Thyroid gland (tissue), 4 donors: ENCODE results near the gene NUPR1. TPM values are rescaled to one million over a fixed set of nuclear protein-coding genes. Genes with fewer than 3 reads are reported as not detected.
"Not testable (repeated sequence)": the region's sequence is repeated elsewhere in the genome, so short reads cannot be mapped to it uniquely, and the experiment has no call there.

Source experiments
- DNase-seq, 2 donors: peaks; one replicate each; pipeline ENCODE4 v3.0.0-alpha.2; 2019
- H3K27ac ChIP-seq, 3 donors: fragments of 200-600 bp; sonication (generic); 1 replicate in 2 of 3; 2 replicates in 1 of 3; pipeline ENCODE4 v1.5.1; 2016 to 2019; ENCODE audit warnings: mild to moderate bottlenecking in 1 of 3, moderate library complexity in 1 of 3
- H3K27me3 ChIP-seq: fragments of 200-600 bp; sonication (generic); one replicate; pipeline ENCODE4 v1.5.1; 2019
- H3K36me3 ChIP-seq, 2 donors: fragments of 200-600 bp; sonication (generic); one replicate each; pipeline ENCODE4 v1.5.1; 2016 to 2019
- H3K4me1 ChIP-seq, 2 donors: fragments of 200-600 bp; sonication (generic); one replicate each; pipeline ENCODE4 v1.5.1; 2017 to 2019
- H3K4me3 ChIP-seq, 3 donors: fragments of 200-600 bp; sonication (generic); replicated peaks in 1 of 3; 1 replicate in 2 of 3; 2 replicates in 1 of 3; pipeline ENCODE4 v1.5.1; 2016; ENCODE audit warnings: mild to moderate bottlenecking in 1 of 3
- H3K9me3 ChIP-seq: fragments of 200-600 bp; sonication (generic); one replicate; pipeline ENCODE4 v1.5.1; 2017
- POLR2A ChIP-seq, 2 donors: fragments of 450-650 bp; IDR thresholded peaks; one replicate each; pipeline ENCODE4 v1.6.1; 2017; ENCODE audit warnings: antibody characterized with exemption in 2 of 2, mild to moderate bottlenecking in 2 of 2, moderate library complexity in 1 of 2
- WGBS, 2 donors: methylation state at CpG; one replicate each; pipeline ENCODE4 v1.1.5; 2017; 5-methylcytosine and 5-hydroxymethylcytosine counted together
- intact Hi-C: fragments of 100-400 bp; cut with DNase I; formaldehyde crosslinking; loops from one replicate; pipeline ENCODE4 v1.15.1; 2023
- total RNA-seq, 4 donors: library from RNA; depleted of rRNA; stranded (reverse); fragments of >200 nt; gene quantifications; one replicate each; pipeline ENCODE4 v1.2.3, GENCODE V29; 2016
- TF ChIP-seq, protein P1 (sequence below), 6 experiments: fragments of 200-600 bp in 3 of 6; fragments of 450-650 bp in 3 of 6; sonication (generic) in 3 of 6; IDR thresholded peaks; one replicate each; pipeline ENCODE4 v1.5.1; 2016 to 2019; ENCODE audit warnings: antibody characterized with exemption in 6 of 6, mild to moderate bottlenecking in 2 of 6, inconsistent platforms in 1 of 6, moderate library complexity in 1 of 6

NUPR1 gene
- total RNA-seq, 4 donors from 2014 or later = 53.3 to 1,103 (median 535) TPM

DNA sequence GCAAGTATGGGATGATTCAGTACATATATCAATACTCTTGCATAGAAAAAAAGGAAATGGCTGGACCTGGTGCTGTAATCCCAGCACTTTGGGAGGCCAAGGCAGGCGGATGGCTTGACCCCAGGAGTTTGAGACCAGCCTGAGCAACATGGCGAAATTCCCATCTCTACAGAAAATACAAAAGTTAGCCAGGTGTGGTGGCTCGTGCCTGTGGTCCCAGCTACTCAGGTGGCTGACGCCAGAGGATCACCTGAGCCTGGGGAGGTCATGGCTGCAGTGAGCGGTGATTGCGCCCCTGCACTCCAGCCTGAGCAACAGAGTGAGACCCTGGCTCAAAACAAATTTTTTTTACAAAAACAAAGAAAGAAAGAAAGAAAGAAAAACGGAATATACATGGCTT lies 7.9 kb upstream of the NUPR1 start:
- DNase-seq = peak; percentile 74 to 81
- Histone ChIP-seq H3K27ac (peak overlapping the region; percentile 41 to 82 (median 74)), H3K36me3 (no peaks in the 10 kb centered on the region), H3K9me3 (no peaks in the 10 kb centered on the region), H3K4me3 (no peak overlapping the region), H3K4me1 (peaks cover 0 to 9% of the 10 kb centered on the region in 2 donors), H3K27me3 (no peaks in the 10 kb centered on the region)
- intact Hi-C loops = loop anchor here (5.0 kb wide), 1 partner anchor 54 kb away; the partner anchor contains the start of genes APOBR and CLN3
- TF ChIP-seq POLR2A (IDR thresholded peaks at IDR 0.05) = no peak
- TF ChIP-seq, protein P1, sequence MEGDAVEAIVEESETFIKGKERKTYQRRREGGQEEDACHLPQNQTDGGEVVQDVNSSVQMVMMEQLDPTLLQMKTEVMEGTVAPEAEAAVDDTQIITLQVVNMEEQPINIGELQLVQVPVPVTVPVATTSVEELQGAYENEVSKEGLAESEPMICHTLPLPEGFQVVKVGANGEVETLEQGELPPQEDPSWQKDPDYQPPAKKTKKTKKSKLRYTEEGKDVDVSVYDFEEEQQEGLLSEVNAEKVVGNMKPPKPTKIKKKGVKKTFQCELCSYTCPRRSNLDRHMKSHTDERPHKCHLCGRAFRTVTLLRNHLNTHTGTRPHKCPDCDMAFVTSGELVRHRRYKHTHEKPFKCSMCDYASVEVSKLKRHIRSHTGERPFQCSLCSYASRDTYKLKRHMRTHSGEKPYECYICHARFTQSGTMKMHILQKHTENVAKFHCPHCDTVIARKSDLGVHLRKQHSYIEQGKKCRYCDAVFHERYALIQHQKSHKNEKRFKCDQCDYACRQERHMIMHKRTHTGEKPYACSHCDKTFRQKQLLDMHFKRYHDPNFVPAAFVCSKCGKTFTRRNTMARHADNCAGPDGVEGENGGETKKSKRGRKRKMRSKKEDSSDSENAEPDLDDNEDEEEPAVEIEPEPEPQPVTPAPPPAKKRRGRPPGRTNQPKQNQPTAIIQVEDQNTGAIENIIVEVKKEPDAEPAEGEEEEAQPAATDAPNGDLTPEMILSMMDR (IDR thresholded peaks at IDR 0.05) = no peak
- 45 to 47% methylated on average over 7 of the region's 7 CpGs for WGBS, 2 donors

DNA sequence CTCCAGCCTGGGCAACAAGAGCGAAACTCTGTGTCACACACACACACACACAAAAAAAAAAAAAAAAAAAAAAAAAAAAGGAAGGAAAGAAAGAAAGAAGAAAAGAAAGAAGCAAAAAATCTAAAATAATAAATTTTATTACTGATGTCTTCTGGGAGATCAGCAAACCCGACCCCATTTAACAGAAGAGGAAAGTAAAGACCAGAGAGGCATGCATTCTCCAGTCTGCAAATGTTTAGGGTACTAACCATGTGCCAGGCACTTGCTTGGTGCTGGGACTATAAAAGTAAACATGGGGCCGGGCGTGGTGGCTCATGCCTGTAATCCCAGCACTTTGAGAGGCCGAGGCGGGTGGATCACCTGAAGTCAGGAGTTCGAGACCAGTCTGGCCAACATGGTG lies 7.2 kb upstream of the NUPR1 start:
- intact Hi-C loops = loop anchor here (5.0 kb wide), 1 partner anchor 54 kb away; the partner anchor contains the start of genes APOBR and CLN3
- H3K27me3 ChIP-seq, H3K36me3 ChIP-seq, H3K9me3 ChIP-seq, H3K4me3 ChIP-seq, DNase-seq, H3K4me1 ChIP-seq: not testable (repeated sequence)
- WGBS, 2 donors = 93 to 94% methylated on average over 7 of the region's 7 CpGs
- H3K27ac ChIP-seq = peak overlapping the region in 2 of 3 donors; percentile 74 to 82

DNA sequence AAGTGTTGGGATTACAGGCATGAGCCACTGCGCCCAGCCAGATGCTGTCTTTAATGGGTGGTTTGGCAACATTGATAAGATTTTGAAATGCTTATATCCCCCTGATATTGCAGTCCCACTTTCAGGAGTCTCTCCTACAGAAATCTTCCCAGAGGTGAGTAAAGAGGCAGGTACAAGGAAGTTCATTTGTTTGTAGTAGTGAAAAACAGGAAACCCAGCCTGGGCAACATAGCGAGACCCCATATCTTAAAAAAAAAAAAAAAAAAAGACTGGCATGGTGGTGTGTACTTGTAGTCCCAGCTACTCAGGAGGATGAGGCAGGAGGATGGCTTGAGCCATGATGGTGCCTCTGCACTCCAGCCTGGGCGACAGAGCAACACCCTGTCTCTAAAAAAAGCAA lies 6.2 kb upstream of the NUPR1 start:
- 84 to 90% methylated on average over 3 of the region's 3 CpGs for WGBS, 2 donors
- Histone ChIP-seq H3K27me3 (no peaks in the 10 kb centered on the region), H3K36me3 (no peaks in the 10 kb centered on the region), H3K27ac (no peak overlapping the region), H3K4me3 (no peak overlapping the region), H3K9me3 (no peaks in the 10 kb centered on the region), H3K4me1 (peaks cover 0 to 12% of the 10 kb centered on the region in 2 donors)
- no peak for DNase-seq
- TF ChIP-seq POLR2A (IDR thresholded peaks at IDR 0.05) = no peak
- TF ChIP-seq, protein P1 (IDR thresholded peaks at IDR 0.05) = no peak
- intact Hi-C loops = loop anchor here (5.0 kb wide), 1 partner anchor 53 kb away; the partner anchor contains the start of genes APOBR and CLN3

DNA sequence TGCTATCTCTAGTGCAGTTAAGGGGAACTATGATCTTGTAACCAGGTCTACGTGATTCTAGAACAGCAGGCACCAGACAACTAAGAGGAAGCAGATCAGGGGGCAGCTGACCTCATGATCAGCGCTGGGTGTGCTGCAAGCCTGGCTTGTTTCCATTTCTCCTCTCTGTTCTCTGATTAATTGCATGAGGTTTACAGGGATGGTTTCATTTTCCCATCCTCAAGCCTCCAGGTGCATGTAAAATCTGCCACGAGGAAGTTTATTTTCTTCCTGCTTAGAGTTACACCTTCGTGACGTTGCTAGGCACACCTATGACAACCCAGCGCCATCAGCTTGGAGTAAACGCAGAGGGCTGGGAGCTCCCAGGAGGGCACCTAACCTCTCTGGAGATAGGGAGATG lies 4.3 kb upstream of the NUPR1 start:
- Histone ChIP-seq H3K9me3 (no peaks in the 10 kb centered on the region), H3K4me3 (no peak overlapping the region), H3K27ac (peak overlapping the region; percentile 4 to 53 (median 40)), H3K4me1 (peaks cover 8 to 23% of the 10 kb centered on the region in 2 donors), H3K36me3 (no peaks in the 10 kb centered on the region), H3K27me3 (no peaks in the 10 kb centered on the region)
- no peak for TF ChIP-seq POLR2A (IDR thresholded peaks at IDR 0.05)
- TF ChIP-seq, protein P1 (IDR thresholded peaks at IDR 0.05) = no peak
- intact Hi-C loops = no loop called here
- 74 to 82% methylated on average over 7 of the region's 7 CpGs for WGBS, 2 donors
- DNase-seq = peak in 1 of 2 donors; percentile 36

DNA sequence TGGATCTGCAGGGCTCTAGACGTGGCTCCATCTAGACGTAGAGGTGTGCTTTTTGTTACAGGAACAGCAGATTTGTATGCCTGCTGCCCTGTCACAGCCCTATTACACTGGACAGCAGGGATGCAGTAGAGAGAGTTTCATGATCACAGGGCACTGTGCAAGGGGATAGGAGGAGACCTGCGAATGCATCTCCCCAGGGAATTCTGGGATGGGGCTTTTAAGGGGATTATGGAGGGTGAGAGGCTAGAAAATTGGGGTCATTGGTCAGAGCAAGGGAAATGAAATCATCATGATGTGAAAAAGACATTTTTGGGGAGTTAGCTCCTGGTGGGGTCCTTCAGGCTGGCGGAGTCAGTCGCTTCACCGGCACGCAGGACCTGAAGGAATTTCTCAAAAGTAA lies 3.9 kb upstream of the NUPR1 start:
- Histone ChIP-seq H3K36me3 (peaks cover 0 to under 1% of the 10 kb centered on the region in 2 donors), H3K27me3 (no peaks in the 10 kb centered on the region), H3K4me3 (no peak overlapping the region), H3K9me3 (no peaks in the 10 kb centered on the region), H3K4me1 (peaks cover 12 to 23% of the 10 kb centered on the region in 2 donors), H3K27ac (peak overlapping the region; percentile 4 to 53 (median 40))
- intact Hi-C loops = no loop called here
- TF ChIP-seq, protein P1 (IDR thresholded peaks at IDR 0.05) = no peak
- no peak for TF ChIP-seq POLR2A (IDR thresholded peaks at IDR 0.05)
- WGBS, 2 donors = 88 to 96% methylated on average over 7 of the region's 7 CpGs
- no peak for DNase-seq
